Left ventricle myocardium inferior (tissue), 1 donor: ENCODE data around the gene LIPN. TPM values are rescaled to one million over a fixed set of nuclear protein-coding genes. Genes with fewer than 3 reads are reported as not detected.

Experiments used
- DNase-seq: peaks from one replicate; pipeline ENCODE4 v3.0.0-alpha.2; 2020
- H3K27ac ChIP-seq: fragments of 200-600 bp; replicated peaks from 2 replicates; pipeline ENCODE4 v1.8.0; 2021
- H3K27me3 ChIP-seq: fragments of 200-600 bp; 2 replicates; pipeline ENCODE4 v1.8.0; 2021; ENCODE audit warnings: low read depth
- H3K36me3 ChIP-seq: fragments of 200-600 bp; 2 replicates; pipeline ENCODE4 v1.8.0; 2021
- H3K4me1 ChIP-seq: fragments of 200-600 bp; 2 replicates; pipeline ENCODE4 v1.8.0; 2021
- H3K4me3 ChIP-seq: fragments of 200-600 bp; 2 replicates; pipeline ENCODE4 v1.8.0; 2021; ENCODE audit warnings: mild to moderate bottlenecking, moderate library complexity
- H3K9me3 ChIP-seq: fragments of 200-600 bp; replicated peaks from 2 replicates; pipeline ENCODE4 v1.8.0; 2021
- CTCF ChIP-seq: fragments of 200-600 bp; IDR thresholded peaks from 2 replicates; pipeline ENCODE4 v1.8.0; 2021; ENCODE audit warnings: antibody characterized with exemption, mild to moderate bottlenecking, borderline replicate concordance
- intact Hi-C: fragments of 100-400 bp; cut with micrococcal nuclease; formaldehyde crosslinking; loops from one replicate; pipeline ENCODE4 v1.11.0; 2022
- long read RNA-seq: library from polyadenylated mRNA; unstranded; transcript quantifications from one replicate; pipeline ENCODE4 v2.0.0, GENCODE V29; 2021
- total RNA-seq: library from RNA; stranded (reverse); fragmentation: NEBNext Ultra II Directional; extraction: Animal tissue kit (Norgen Biotek cat#: 25700); gene quantifications from one replicate; pipeline ENCODE4 v1.2.1, GENCODE V29; 2021
- donor health status: DM: no; HTN: yes; CAD: no; lungs with severe emphysema.

LIPN gene
- not detected for total RNA-seq
- long read RNA-seq = 0 reads

- H3K4me1 ChIP-seq = no peaks in the 10 kb centered on the region
- H3K27me3 ChIP-seq = peaks cover 6% of the 10 kb centered on the region
- no peak for TF ChIP-seq CTCF
- H3K27ac ChIP-seq = no peak within 1 kb of the TSS
- no peak within 1 kb of the TSS for H3K4me3 ChIP-seq
- DNase-seq = no peak
- no peaks in the 10 kb centered on the region for H3K36me3 ChIP-seq
- H3K9me3 ChIP-seq = no peaks in the 10 kb centered on the region
- intact Hi-C loops = no loop called here
Measured at GRCh38 chr10:88759366-88760101, at the start of gene LIPN. TSS of gene LIPN (plus strand) at chr10:88760020. CDS start at chr10:88761406, 1,386 bp downstream.

- H3K4me1 ChIP-seq = no peaks in the 10 kb centered on the region
- peaks cover 15% of the 10 kb centered on the region for H3K27me3 ChIP-seq
- no peak overlapping the region for H3K27ac ChIP-seq
- DNase-seq = no peak
- H3K4me3 ChIP-seq = no peak overlapping the region
- intact Hi-C loops = no loop called here
- H3K9me3 ChIP-seq = no peaks in the 10 kb centered on the region
- no peaks in the 10 kb centered on the region for H3K36me3 ChIP-seq
- TF ChIP-seq CTCF = no peak
Measured at GRCh38 chr10:88715517-88715916, 44.3 kb upstream of the LIPN start.

- H3K36me3 ChIP-seq = no peaks in the 10 kb centered on the region
- no peak for DNase-seq
- intact Hi-C loops = no loop called here
- no peak overlapping the region for H3K27ac ChIP-seq
- no peak for TF ChIP-seq CTCF
- H3K27me3 ChIP-seq = peaks cover 34% of the 10 kb centered on the region
- no peaks in the 10 kb centered on the region for H3K9me3 ChIP-seq
- no peaks in the 10 kb centered on the region for H3K4me1 ChIP-seq
- H3K4me3 ChIP-seq = no peak overlapping the region
Measured at GRCh38 chr10:88721392-88721791, 38.4 kb upstream of the LIPN start.

DNA sequence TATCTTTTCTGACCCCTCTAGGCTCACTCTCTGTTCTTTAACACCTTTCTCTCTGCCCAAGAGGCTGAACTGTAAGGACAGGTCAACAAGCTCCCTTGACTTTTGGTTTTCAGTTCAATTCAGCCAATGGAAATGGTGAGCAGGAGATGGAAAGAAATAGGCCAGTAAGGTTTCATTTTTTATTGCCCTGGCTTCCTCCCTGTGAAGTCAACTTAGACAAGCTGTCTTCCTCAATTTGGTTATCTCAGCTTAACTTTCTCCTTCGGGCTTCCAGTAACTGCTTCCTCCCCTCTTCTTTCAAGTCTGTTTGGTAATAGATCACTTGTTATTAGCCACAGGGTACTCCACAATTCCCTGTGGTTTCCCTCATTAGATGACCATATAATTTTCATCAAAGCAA is 34.0 kb upstream of the LIPN start:
- intact Hi-C loops = no loop called here
- Histone ChIP-seq H3K27ac (no peak overlapping the region), H3K36me3 (no peaks in the 10 kb centered on the region), H3K9me3 (no peaks in the 10 kb centered on the region), H3K4me1 (no peaks in the 10 kb centered on the region), H3K4me3 (no peak overlapping the region), H3K27me3 (peaks cover 43% of the 10 kb centered on the region)
- no peak for TF ChIP-seq CTCF
- DNase-seq = no peak

DNA sequence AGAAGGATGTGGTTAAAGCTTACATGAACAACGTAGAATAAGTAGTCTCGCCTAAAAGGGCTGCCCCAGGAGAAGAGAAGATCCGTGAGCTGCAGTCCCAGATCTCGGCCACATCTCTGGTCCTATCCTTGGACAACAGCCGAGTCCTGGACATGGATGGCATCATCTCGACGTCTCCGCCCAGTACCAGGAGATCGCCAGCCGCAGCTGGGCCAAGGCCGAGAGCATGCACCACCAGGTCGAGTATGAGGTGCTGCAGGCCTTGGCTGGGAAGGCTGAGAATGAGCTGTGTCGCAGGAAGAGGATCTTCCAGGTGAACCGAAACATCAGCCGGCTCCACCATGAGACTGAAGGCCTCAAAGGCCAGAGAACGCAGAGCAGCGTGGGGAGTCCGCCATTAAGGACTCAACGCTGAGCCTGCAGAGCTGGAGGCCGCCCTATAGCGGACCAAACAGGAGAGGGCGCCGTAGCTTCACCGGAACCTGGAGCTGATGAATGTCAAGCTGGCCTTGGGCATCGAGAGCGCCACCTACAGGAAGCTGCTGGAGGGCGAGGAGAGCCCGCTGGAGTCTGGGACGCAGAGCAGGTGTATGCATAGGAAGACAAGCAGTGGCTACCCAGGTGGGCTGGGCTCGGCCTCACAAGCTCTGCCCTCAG is 31.6 kb upstream of the LIPN start:
- no peaks in the 10 kb centered on the region for H3K9me3 ChIP-seq
- no peak for DNase-seq
- H3K4me1 ChIP-seq = no peaks in the 10 kb centered on the region
- no peak overlapping the region for H3K27ac ChIP-seq
- H3K36me3 ChIP-seq = no peaks in the 10 kb centered on the region
- H3K27me3 ChIP-seq = peaks cover 37% of the 10 kb centered on the region
- intact Hi-C loops = no loop called here
- TF ChIP-seq CTCF = no peak
- no peak overlapping the region for H3K4me3 ChIP-seq
